Measurements from ENCODE around the gene LRP8.
A peak's percentile ranks its signal among the peaks of the same experiment; 100 is the strongest.

Gene LRP8

DNA sequence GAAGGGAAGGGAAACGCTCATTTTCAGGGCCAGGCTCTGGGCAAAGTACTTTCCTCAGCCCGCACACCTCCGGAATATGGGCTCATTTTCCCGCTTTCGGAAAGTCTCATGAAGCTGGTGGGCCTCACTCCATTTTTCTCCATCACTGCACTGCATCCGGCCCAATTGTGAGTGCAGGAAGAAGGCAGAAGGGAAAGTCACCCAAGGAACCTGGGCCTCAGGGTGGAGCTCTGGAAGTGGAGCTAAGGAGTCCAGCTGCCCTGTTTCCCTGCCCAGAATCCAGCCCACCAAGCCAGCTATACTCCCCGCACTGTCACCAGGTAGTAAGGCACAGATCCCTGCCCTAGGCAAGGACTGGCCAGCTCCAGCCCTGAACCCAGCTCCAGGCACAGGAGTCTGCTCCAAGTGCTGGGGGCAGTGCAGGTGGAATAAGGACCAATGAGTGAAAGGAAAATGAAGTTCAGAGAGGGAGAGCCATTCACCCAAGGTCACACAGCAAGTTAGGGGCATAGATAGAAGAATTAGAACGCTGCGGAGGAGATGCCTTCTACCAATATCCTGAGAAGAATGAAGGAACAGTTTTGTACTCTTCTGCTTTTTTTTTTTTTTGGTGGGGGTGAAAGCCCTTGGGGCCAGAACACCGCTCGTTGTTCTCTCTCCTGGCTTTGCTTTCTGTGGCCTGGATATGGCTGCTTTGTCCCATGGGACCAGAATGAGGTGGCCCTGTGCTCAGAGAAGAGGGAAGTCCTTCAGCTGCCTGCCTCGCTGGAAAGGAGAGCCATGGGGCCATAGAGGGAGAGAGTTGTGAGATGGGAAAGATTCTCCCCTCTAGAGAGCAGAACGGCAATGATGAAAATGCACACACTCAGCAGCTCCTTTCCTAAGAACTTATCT lies 10.0 kb downstream of the LRP8 start:
- TF ChIP-seq CTCF (conservative IDR thresholded peaks at IDR 0.05; ENCODE audit: low read depth, low read length) = no peak
- no peak for DNase-seq (ENCODE audit: low read depth)
- no peak overlapping the region for H3K4me3 ChIP-seq (ENCODE audit: low read depth, low read length)

GRCh38 chr1:53316766-53317581 lies 10.9 kb downstream of the LRP8 start:
- TF ChIP-seq CTCF (conservative IDR thresholded peaks at IDR 0.05; ENCODE audit: low read depth, low read length) = no peak
- no peak overlapping the region for H3K4me3 ChIP-seq (ENCODE audit: low read depth, low read length)
- no peak for DNase-seq (ENCODE audit: low read depth)

GRCh38 chr1:53316424-53316765 lies 11.5 kb downstream of the LRP8 start:
- DNase-seq (ENCODE audit: low read depth) = no peak

GRCh38 chr1:53315456-53316423 lies 12.1 kb downstream of the LRP8 start:
- DNase-seq (ENCODE audit: low read depth) = peak; percentile 41

More at GRCh38 chr1:53316424-53316765, 11.5 kb downstream of the LRP8 start:
- no peak for TF ChIP-seq CTCF (conservative IDR thresholded peaks at IDR 0.05; ENCODE audit: low read depth, low read length)
- no peak overlapping the region for H3K4me3 ChIP-seq (ENCODE audit: low read depth, low read length)

GRCh38 chr1:53315046-53315445 lies 12.8 kb downstream of the LRP8 start:
- DNase-seq (ENCODE audit: low read depth) = no peak
- H3K4me3 ChIP-seq (ENCODE audit: low read depth, low read length) = no peak overlapping the region
- no peak for TF ChIP-seq CTCF (conservative IDR thresholded peaks at IDR 0.05; ENCODE audit: low read depth, low read length)

More at GRCh38 chr1:53315456-53316423, 12.1 kb downstream of the LRP8 start:
- H3K4me3 ChIP-seq (ENCODE audit: low read depth, low read length) = no peak overlapping the region
- TF ChIP-seq CTCF (conservative IDR thresholded peaks at IDR 0.05; ENCODE audit: low read depth, low read length) = peak; percentile 38

DNA sequence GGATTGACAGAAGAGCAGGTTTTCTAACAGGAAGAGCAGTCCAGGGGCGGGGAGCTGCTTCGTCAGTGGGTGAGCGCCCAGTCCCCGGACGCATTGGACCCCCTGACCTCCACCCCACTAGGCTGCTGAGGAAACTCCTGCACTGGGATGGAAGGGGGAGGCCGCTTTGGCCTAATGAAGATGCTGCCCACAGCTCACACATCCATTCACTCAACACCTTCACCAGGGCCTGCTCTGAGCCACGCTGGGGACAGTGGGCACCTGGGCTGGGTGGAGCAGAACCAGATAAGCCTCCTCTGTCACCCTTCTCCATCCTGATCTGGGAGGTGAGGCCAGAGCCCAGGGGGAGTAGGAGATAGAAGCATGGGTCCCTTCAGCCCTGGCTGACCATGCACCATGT lies 13.3 kb downstream of the LRP8 start:
- no peak for DNase-seq (ENCODE audit: low read depth)

More for the DNA sequence above, 13.3 kb downstream of the LRP8 start:
- no peak overlapping the region for H3K4me3 ChIP-seq (ENCODE audit: low read depth, low read length)
- TF ChIP-seq CTCF (conservative IDR thresholded peaks at IDR 0.05; ENCODE audit: low read depth, low read length) = no peak
